Fibroblast of lung (primary cell): Measurements from ENCODE around the gene MPP7. TPM values are rescaled to one million over a fixed set of nuclear protein-coding genes. Genes with fewer than 3 reads are reported as not detected.

Experiments
- DNase-seq, 2 donors: peaks; one replicate each; pipeline versions ENCODE4 v3.0.0 to v3.0.0-alpha.2; 2010; ENCODE audit warnings: low read depth in 2 of 2
- H2AFZ ChIP-seq: 2 replicates; pipeline ENCODE4 v1.5.1; 2012; ENCODE audit warnings: low read length, control low read depth, inconsistent platforms
- H3K27ac ChIP-seq: 2 replicates; pipeline ENCODE4 v1.5.1; 2011; ENCODE audit warnings: low read length, control low read depth; ENCODE audit not compliant: insufficient read depth
- H3K27me3 ChIP-seq: 2 replicates; pipeline ENCODE4 v1.5.1; 2011; ENCODE audit warnings: mild to moderate bottlenecking, low read length; ENCODE audit not compliant: control insufficient read depth, insufficient read depth
- H3K36me3 ChIP-seq: 2 replicates; pipeline ENCODE4 v1.5.1; 2011; ENCODE audit warnings: low read length; ENCODE audit not compliant: control insufficient read depth, insufficient read depth
- H3K4me1 ChIP-seq: 2 replicates; pipeline ENCODE4 v1.5.1; 2011; ENCODE audit warnings: low read length; ENCODE audit not compliant: control insufficient read depth, insufficient read depth; ENCODE audit errors: extremely low read depth
- H3K4me2 ChIP-seq: 2 replicates; pipeline ENCODE4 v1.5.1; 2011; ENCODE audit warnings: low read length, control low read depth; ENCODE audit not compliant: insufficient read depth; ENCODE audit errors: extremely low read depth
- H3K4me3 ChIP-seq, 4 experiments: fragments of 200-600 bp in 1 of 4; sonication (generic) in 1 of 4; replicated peaks in 1 of 4; 2 replicates each; pipeline ENCODE4 v1.5.1; 2011 to 2016; ENCODE audit warnings: low read length in 4 of 4, low read depth in 3 of 4, mild to moderate bottlenecking in 3 of 4, control low read depth in 2 of 4, inconsistent platforms in 1 of 4, mixed read lengths in 1 of 4; ENCODE audit not compliant: insufficient read depth in 1 of 4; ENCODE audit errors: control extremely low read depth in 1 of 4
- H3K79me2 ChIP-seq: 2 replicates; pipeline ENCODE4 v1.5.1; 2012; ENCODE audit warnings: mild to moderate bottlenecking, low read length, inconsistent platforms; ENCODE audit not compliant: control insufficient read depth, insufficient read depth
- H3K9ac ChIP-seq: 2 replicates; pipeline ENCODE4 v1.5.1; 2011; ENCODE audit warnings: mild to moderate bottlenecking, low read length, control low read depth; ENCODE audit not compliant: insufficient read depth
- H3K9me3 ChIP-seq: 2 replicates; pipeline ENCODE4 v1.5.1; 2012; ENCODE audit warnings: low read depth, low read length; ENCODE audit not compliant: control insufficient read depth, insufficient read depth
- H4K20me1 ChIP-seq: 2 replicates; pipeline ENCODE4 v1.5.1; 2011; ENCODE audit warnings: low read length; ENCODE audit not compliant: control insufficient read depth, insufficient read depth; ENCODE audit errors: extremely low read depth
- CTCF ChIP-seq, 2 donors: IDR thresholded peaks in 1 of 2; conservative IDR thresholded peaks in 1 of 2; 1 replicate in 1 of 2; 2 replicates in 1 of 2; pipeline ENCODE4 v1.5.1; 2011 to 2012; ENCODE audit warnings: low read length in 2 of 2, control low read depth in 1 of 2, inconsistent platforms in 1 of 2, low read depth in 1 of 2, mild to moderate bottlenecking in 1 of 2
- EZH2 ChIP-seq: IDR thresholded peaks from 2 replicates; pipeline ENCODE4 v1.5.1; 2012; ENCODE audit warnings: low read length, control low read depth, mild to moderate bottlenecking; ENCODE audit errors: missing control alignments
- polyA plus RNA-seq, 2 donors: library from polyadenylated mRNA; depleted of rRNA in 1 of 2; stranded (reverse) in 1 of 2; unstranded in 1 of 2; fragments of >200 nt; gene quantifications; 2 replicates each; pipeline ENCODE4 v1.2.1, GENCODE V29; 2011 to 2012; ENCODE audit warnings: missing spikeins in 1 of 2
- total RNA-seq: library from RNA; depleted of rRNA; stranded (reverse); fragments of >200 nt; gene quantifications from 2 replicates; pipeline ENCODE4 v1.2.1, GENCODE V29; 2014

Gene MPP7
- total and polyA plus RNA-seq, 2 donors (not counting 1 experiment from before 2014, with no cell fraction given): 0.26 to 0.99 TPM

- no peak overlapping the region for H2AFZ ChIP-seq
- no peak overlapping the region for H3K4me3 ChIP-seq
- no peaks in the 10 kb centered on the region for H3K9me3 ChIP-seq
- H3K27ac ChIP-seq: no peak overlapping the region
- no peaks in the 10 kb centered on the region for H3K36me3 ChIP-seq
- no peaks in the 10 kb centered on the region for H4K20me1 ChIP-seq
- H3K4me1 ChIP-seq: no peaks in the 10 kb centered on the region
- no peak for TF ChIP-seq CTCF (conservative IDR thresholded peaks at IDR 0.05 in 1 of 2, IDR thresholded peaks at IDR 0.05 in 1 of 2; ENCODE audit: low read depth in 1 of 2, low read length in 2 of 2)
- no peak for TF ChIP-seq EZH2
- no peak for DNase-seq
- H3K27me3 ChIP-seq: no peaks in the 10 kb centered on the region
- no peaks in the 10 kb centered on the region for H3K79me2 ChIP-seq
- H3K9ac ChIP-seq: no peak overlapping the region
- no peak overlapping the region for H3K4me2 ChIP-seq
Observed at GRCh38 chr10:28266449-28267224, 36.2 kb downstream of the MPP7 start.

- H4K20me1 ChIP-seq: no peaks in the 10 kb centered on the region
- DNase-seq: no peak
- H3K4me3 ChIP-seq: no peak overlapping the region
- H2AFZ ChIP-seq: no peak overlapping the region
- H3K4me1 ChIP-seq: no peaks in the 10 kb centered on the region
- H3K4me2 ChIP-seq: no peak overlapping the region
- H3K9me3 ChIP-seq: no peaks in the 10 kb centered on the region
- no peaks in the 10 kb centered on the region for H3K36me3 ChIP-seq
- H3K9ac ChIP-seq: no peak overlapping the region
- no peak overlapping the region for H3K27ac ChIP-seq
- TF ChIP-seq EZH2: no peak
- TF ChIP-seq CTCF (conservative IDR thresholded peaks at IDR 0.05 in 1 of 2, IDR thresholded peaks at IDR 0.05 in 1 of 2; ENCODE audit: low read depth in 1 of 2, low read length in 2 of 2): no peak
- no peaks in the 10 kb centered on the region for H3K27me3 ChIP-seq
- H3K79me2 ChIP-seq: no peaks in the 10 kb centered on the region
Observed at GRCh38 chr10:28263136-28263857, 39.6 kb downstream of the MPP7 start.

- Histone ChIP-seq H2AFZ (no peak overlapping the region), H3K36me3 (no peaks in the 10 kb centered on the region), H3K4me2 (no peak overlapping the region), H3K9ac (no peak overlapping the region), H3K4me1 (no peaks in the 10 kb centered on the region), H4K20me1 (no peaks in the 10 kb centered on the region), H3K27me3 (no peaks in the 10 kb centered on the region), H3K4me3 (no peak overlapping the region), H3K27ac (no peak overlapping the region), H3K9me3 (no peaks in the 10 kb centered on the region), H3K79me2 (no peaks in the 10 kb centered on the region)
- TF ChIP-seq EZH2: no peak
- no peak for TF ChIP-seq CTCF (conservative IDR thresholded peaks at IDR 0.05 in 1 of 2, IDR thresholded peaks at IDR 0.05 in 1 of 2; ENCODE audit: low read depth in 1 of 2, low read length in 2 of 2)
- peak in 1 of 2 donors; percentile 77 for DNase-seq
Observed at GRCh38 chr10:28256776-28257175, 46.1 kb downstream of the MPP7 start.
